ENCODE results near the gene ITPK1.

Gene ITPK1

DNA sequence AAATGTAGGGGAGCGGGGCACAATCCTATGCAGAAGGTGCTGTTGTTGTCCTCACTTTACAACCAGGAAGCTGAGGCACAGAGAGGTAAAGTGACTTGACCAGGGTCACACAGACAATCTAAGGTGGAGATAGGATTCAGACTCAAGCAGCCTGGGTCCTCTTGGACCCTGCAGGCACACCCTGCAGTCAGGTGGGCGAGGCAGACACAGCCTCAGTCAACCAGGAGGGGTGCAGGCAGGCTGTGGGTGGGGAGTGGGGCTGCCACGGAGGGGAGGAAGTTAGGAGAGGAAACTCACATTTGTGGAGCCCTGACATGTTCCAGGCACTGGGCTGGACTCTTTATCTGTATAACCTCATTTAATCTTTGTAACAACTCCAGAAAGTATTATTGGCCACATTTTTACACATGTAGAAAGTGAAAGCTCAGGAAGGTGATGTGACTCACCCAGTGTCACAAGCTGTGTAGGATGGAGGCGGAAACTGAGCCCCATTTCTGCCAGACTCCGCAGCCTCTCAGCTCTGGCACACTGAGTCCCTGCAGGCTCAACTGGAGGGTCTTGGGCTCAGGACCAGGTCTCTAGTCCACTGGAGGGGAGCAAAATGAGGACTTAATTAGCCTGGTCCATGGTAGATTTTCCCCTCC lies 217.7 kb downstream of the ITPK1 start:
- no peak overlapping the region for H4K8ac ChIP-seq (ENCODE audit: low read length)
- peaks cover 8 to 61% of the 10 kb centered on the region in 2 experiments for H3K27me3 ChIP-seq (ENCODE audit: control insufficient read depth in 1 of 2, insufficient read depth in 1 of 2, low read length in 2 of 2)
- no peak overlapping the region for H3K14ac ChIP-seq (ENCODE audit: low read length in 2 of 2)
- H3K9ac ChIP-seq (ENCODE audit: low read length): no peak overlapping the region
- no peak overlapping the region for H2BK5ac ChIP-seq (ENCODE audit: low read depth, low read length, poor library complexity, severe bottlenecking)
- H3K23ac ChIP-seq (ENCODE audit: low read length in 2 of 2): no peak overlapping the region
- DNase-seq: no peak
- no peak overlapping the region for H2AK5ac ChIP-seq (ENCODE audit: low read length, severe bottlenecking)
- H3K4me2 ChIP-seq (ENCODE audit: low read length, poor library complexity, severe bottlenecking): no peak overlapping the region
- no peak overlapping the region for H3K18ac ChIP-seq (ENCODE audit: low read depth in 1 of 2, low read length in 2 of 2)
- H3K4ac ChIP-seq (ENCODE audit: low read depth in 1 of 2, low read length in 2 of 2): no peak overlapping the region
- H2AFZ ChIP-seq (ENCODE audit: low read depth, low read length): no peak overlapping the region
- H3K4me3 ChIP-seq (ENCODE audit: insufficient read depth in 1 of 2, low read depth in 1 of 2, low read length in 2 of 2): no peak overlapping the region
- H3K79me1 ChIP-seq (replicated peaks; ENCODE audit: low read length, poor library complexity, severe bottlenecking): no peaks in the 10 kb centered on the region
- peaks cover 13% of the 10 kb centered on the region for H3K9me3 ChIP-seq (ENCODE audit: control insufficient read depth, low read length)
- no peak overlapping the region for H2BK15ac ChIP-seq (ENCODE audit: low read depth, poor library complexity, severe bottlenecking)
- no peak overlapping the region for H2BK120ac ChIP-seq (ENCODE audit: low read depth, low read length)
- no peak overlapping the region for H3K27ac ChIP-seq (ENCODE audit: low read length, poor library complexity, severe bottlenecking)
- no peak overlapping the region for H2BK12ac ChIP-seq (ENCODE audit: low read length in 2 of 2)
- no peak overlapping the region for H4K91ac ChIP-seq (ENCODE audit: low read length)
- H3K36me3 ChIP-seq (ENCODE audit: control insufficient read depth in 1 of 2, insufficient read depth in 2 of 2, low read depth in 1 of 2, low read length in 2 of 2): no peaks in the 10 kb centered on the region
- H3K4me1 ChIP-seq (ENCODE audit: control insufficient read depth, insufficient read depth, low read depth, low read length): no peaks in the 10 kb centered on the region
- 80% methylated on average over 4 of the region's 5 CpGs for WGBS

DNA sequence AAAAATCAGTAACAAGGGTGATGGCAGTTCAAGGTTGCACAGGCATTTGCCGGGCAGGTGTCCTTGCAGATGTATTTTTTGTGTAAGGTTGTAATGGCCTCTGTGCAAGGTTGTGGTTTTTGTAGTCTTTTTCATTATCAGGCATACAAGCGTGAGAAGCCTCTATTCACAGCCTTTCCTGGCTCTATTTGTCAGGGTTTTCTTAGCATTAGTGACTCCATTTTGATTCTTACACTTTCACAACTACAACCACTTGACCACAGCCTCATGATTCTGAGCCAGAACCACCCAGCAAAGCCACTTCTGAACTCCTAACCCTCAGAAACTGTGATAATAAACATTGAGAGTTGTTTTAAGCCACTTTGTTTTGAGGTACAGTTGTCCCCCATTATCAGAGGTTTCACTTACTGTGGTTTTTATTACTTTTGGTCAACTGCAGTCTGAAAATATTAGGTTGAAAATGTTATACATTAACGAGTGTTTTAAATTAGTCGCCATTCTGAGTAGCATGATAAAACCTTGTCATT lies 220.3 kb downstream of the ITPK1 start:
- Histone ChIP-seq H3K9me3 (ENCODE audit: control insufficient read depth, low read length) (peaks cover 22% of the 10 kb centered on the region), H3K27me3 (ENCODE audit: control insufficient read depth in 1 of 2, insufficient read depth in 1 of 2, low read length in 2 of 2) (peaks cover 0 to 57% of the 10 kb centered on the region in 2 experiments), H2BK12ac (ENCODE audit: low read length in 2 of 2) (no peak overlapping the region), H2AFZ (ENCODE audit: low read depth, low read length) (no peak overlapping the region), H3K4ac (ENCODE audit: low read depth in 1 of 2, low read length in 2 of 2) (no peak overlapping the region), H3K9ac (ENCODE audit: low read length) (no peak overlapping the region), H3K4me3 (ENCODE audit: insufficient read depth in 1 of 2, low read depth in 1 of 2, low read length in 2 of 2) (no peak overlapping the region), H2BK5ac (ENCODE audit: low read depth, low read length, poor library complexity, severe bottlenecking) (no peak overlapping the region), H3K4me1 (ENCODE audit: control insufficient read depth, insufficient read depth, low read depth, low read length) (no peaks in the 10 kb centered on the region), H3K27ac (ENCODE audit: low read length, poor library complexity, severe bottlenecking) (no peak overlapping the region), H3K23ac (ENCODE audit: low read length in 2 of 2) (no peak overlapping the region), H2BK15ac (ENCODE audit: low read depth, poor library complexity, severe bottlenecking) (no peak overlapping the region), H4K91ac (ENCODE audit: low read length) (no peak overlapping the region), H4K8ac (ENCODE audit: low read length) (no peak overlapping the region), H3K18ac (ENCODE audit: low read depth in 1 of 2, low read length in 2 of 2) (no peak overlapping the region), H3K36me3 (ENCODE audit: control insufficient read depth in 1 of 2, insufficient read depth in 2 of 2, low read depth in 1 of 2, low read length in 2 of 2) (no peaks in the 10 kb centered on the region), H3K4me2 (ENCODE audit: low read length, poor library complexity, severe bottlenecking) (no peak overlapping the region), H3K14ac (ENCODE audit: low read length in 2 of 2) (no peak overlapping the region), H2BK120ac (ENCODE audit: low read depth, low read length) (no peak overlapping the region), H2AK5ac (ENCODE audit: low read length, severe bottlenecking) (no peak overlapping the region), H3K79me1 (replicated peaks; ENCODE audit: low read length, poor library complexity, severe bottlenecking) (no peaks in the 10 kb centered on the region)
- DNase-seq: no peak
- WGBS: 79% methylated on average over 4 of the region's 4 CpGs

DNA sequence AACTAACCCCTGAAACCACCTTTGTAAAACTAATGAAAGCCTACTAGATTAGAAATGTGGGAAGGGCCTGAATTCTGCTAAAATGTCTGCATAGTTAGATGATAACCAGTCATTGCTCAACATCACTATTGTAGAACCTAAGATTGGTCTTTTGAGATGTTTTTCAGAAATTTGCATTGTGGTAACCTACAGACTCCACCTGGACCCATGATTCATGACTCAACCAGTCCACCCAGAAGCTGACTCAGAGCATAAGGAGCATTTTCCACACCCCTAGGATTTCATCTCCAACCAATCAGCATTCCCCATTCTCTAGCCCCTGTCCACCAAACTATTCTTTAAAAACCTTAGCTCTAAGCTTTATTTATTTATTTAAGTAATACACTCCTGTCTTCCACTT lies 223.1 kb downstream of the ITPK1 start:
- Histone ChIP-seq H3K23ac (ENCODE audit: low read length in 2 of 2) (no peak overlapping the region), H3K4me1 (ENCODE audit: control insufficient read depth, insufficient read depth, low read depth, low read length) (no peaks in the 10 kb centered on the region), H3K9ac (ENCODE audit: low read length) (no peak overlapping the region), H2BK5ac (ENCODE audit: low read depth, low read length, poor library complexity, severe bottlenecking) (no peak overlapping the region), H2AK5ac (ENCODE audit: low read length, severe bottlenecking) (no peak overlapping the region), H3K4me2 (ENCODE audit: low read length, poor library complexity, severe bottlenecking) (no peak overlapping the region), H3K4ac (ENCODE audit: low read depth in 1 of 2, low read length in 2 of 2) (no peak overlapping the region), H3K36me3 (ENCODE audit: control insufficient read depth in 1 of 2, insufficient read depth in 2 of 2, low read depth in 1 of 2, low read length in 2 of 2) (no peaks in the 10 kb centered on the region), H3K4me3 (ENCODE audit: insufficient read depth in 1 of 2, low read depth in 1 of 2, low read length in 2 of 2) (no peak overlapping the region), H2AFZ (ENCODE audit: low read depth, low read length) (no peak overlapping the region), H3K9me3 (ENCODE audit: control insufficient read depth, low read length) (peaks cover 30% of the 10 kb centered on the region), H2BK120ac (ENCODE audit: low read depth, low read length) (no peak overlapping the region), H3K14ac (ENCODE audit: low read length in 2 of 2) (no peak overlapping the region), H3K27ac (ENCODE audit: low read length, poor library complexity, severe bottlenecking) (no peak overlapping the region), H2BK12ac (ENCODE audit: low read length in 2 of 2) (no peak overlapping the region), H4K91ac (ENCODE audit: low read length) (no peak overlapping the region), H3K18ac (ENCODE audit: low read depth in 1 of 2, low read length in 2 of 2) (no peak overlapping the region), H2BK15ac (ENCODE audit: low read depth, poor library complexity, severe bottlenecking) (no peak overlapping the region), H3K79me1 (replicated peaks; ENCODE audit: low read length, poor library complexity, severe bottlenecking) (no peaks in the 10 kb centered on the region), H3K27me3 (ENCODE audit: control insufficient read depth in 1 of 2, insufficient read depth in 1 of 2, low read length in 2 of 2) (peaks cover 8 to 61% of the 10 kb centered on the region in 2 experiments), H4K8ac (ENCODE audit: low read length) (no peak overlapping the region)
- no peak for DNase-seq

DNA sequence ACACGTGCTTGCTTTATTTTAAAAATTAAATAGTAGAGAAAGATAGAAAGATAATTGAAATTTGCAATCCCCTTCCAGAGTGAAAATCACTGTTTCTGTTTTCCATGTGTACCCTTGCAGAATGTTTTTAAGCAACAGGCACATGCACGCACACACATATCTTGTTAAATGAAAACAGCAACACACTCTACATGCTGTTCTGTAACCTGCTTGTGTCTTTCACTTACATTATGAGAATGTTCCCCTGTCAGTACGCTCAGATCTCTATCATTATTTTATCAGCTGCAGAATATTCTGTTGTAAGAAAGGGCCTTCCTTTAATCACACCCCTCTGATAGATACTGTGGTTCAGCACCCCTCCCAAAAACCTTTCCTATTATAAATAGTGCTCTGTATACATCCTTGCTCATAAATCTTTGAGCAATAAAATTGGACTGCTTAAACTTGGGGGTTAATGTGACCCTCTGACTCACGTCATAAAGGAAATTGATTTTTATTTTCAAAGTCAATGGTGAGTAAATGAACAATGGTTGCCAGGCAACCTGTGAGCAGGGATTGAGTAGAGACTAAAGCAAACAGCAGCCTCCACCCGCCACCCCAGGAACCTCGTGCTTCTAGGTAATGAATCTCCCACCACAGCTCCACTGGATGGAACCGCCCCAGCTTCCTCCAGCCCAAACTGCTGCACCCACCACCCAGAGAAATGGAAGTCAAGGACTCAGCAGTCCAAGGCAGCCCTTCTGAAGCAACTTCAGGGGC lies 224.7 kb downstream of the ITPK1 start:
- H3K79me1 ChIP-seq (replicated peaks; ENCODE audit: low read length, poor library complexity, severe bottlenecking): no peaks in the 10 kb centered on the region
- H2BK15ac ChIP-seq (ENCODE audit: low read depth, poor library complexity, severe bottlenecking): no peak overlapping the region
- no peak overlapping the region for H2BK12ac ChIP-seq (ENCODE audit: low read length in 2 of 2)
- H2BK5ac ChIP-seq (ENCODE audit: low read depth, low read length, poor library complexity, severe bottlenecking): no peak overlapping the region
- H2BK120ac ChIP-seq (ENCODE audit: low read depth, low read length): no peak overlapping the region
- no peak overlapping the region for H3K23ac ChIP-seq (ENCODE audit: low read length in 2 of 2)
- no peak overlapping the region for H3K4me2 ChIP-seq (ENCODE audit: low read length, poor library complexity, severe bottlenecking)
- no peak overlapping the region for H3K9ac ChIP-seq (ENCODE audit: low read length)
- H3K9me3 ChIP-seq (ENCODE audit: control insufficient read depth, low read length): peaks cover 30% of the 10 kb centered on the region
- H2AK5ac ChIP-seq (ENCODE audit: low read length, severe bottlenecking): no peak overlapping the region
- H3K14ac ChIP-seq (ENCODE audit: low read length in 2 of 2): no peak overlapping the region
- WGBS: 79% methylated on average over 6 of the region's 7 CpGs
- DNase-seq: no peak
- H3K36me3 ChIP-seq (ENCODE audit: control insufficient read depth in 1 of 2, insufficient read depth in 2 of 2, low read depth in 1 of 2, low read length in 2 of 2): no peaks in the 10 kb centered on the region
- no peak overlapping the region for H4K8ac ChIP-seq (ENCODE audit: low read length)
- H2AFZ ChIP-seq (ENCODE audit: low read depth, low read length): no peak overlapping the region
- no peak overlapping the region for H4K91ac ChIP-seq (ENCODE audit: low read length)
- no peak overlapping the region for H3K4ac ChIP-seq (ENCODE audit: low read depth in 1 of 2, low read length in 2 of 2)
- no peaks in the 10 kb centered on the region for H3K4me1 ChIP-seq (ENCODE audit: control insufficient read depth, insufficient read depth, low read depth, low read length)
- no peak overlapping the region for H3K4me3 ChIP-seq (ENCODE audit: insufficient read depth in 1 of 2, low read depth in 1 of 2, low read length in 2 of 2)
- H3K27ac ChIP-seq (ENCODE audit: low read length, poor library complexity, severe bottlenecking): no peak overlapping the region
- H3K27me3 ChIP-seq (ENCODE audit: control insufficient read depth in 1 of 2, insufficient read depth in 1 of 2, low read length in 2 of 2): peaks cover 13 to 68% of the 10 kb centered on the region in 2 experiments
- H3K18ac ChIP-seq (ENCODE audit: low read depth in 1 of 2, low read length in 2 of 2): no peak overlapping the region

Data from mesenchymal stem cell (in vitro differentiated cells and primary cell).